UCSD-AML1 (cell line): ENCODE data around the gene SYT4.

Experiments used
- DNase-seq: peaks from one replicate; lab custom pipeline; 2025; ENCODE audit not compliant: unreplicated experiment; lab: John Stamatoyannopoulos, UW

Gene SYT4

DNA sequence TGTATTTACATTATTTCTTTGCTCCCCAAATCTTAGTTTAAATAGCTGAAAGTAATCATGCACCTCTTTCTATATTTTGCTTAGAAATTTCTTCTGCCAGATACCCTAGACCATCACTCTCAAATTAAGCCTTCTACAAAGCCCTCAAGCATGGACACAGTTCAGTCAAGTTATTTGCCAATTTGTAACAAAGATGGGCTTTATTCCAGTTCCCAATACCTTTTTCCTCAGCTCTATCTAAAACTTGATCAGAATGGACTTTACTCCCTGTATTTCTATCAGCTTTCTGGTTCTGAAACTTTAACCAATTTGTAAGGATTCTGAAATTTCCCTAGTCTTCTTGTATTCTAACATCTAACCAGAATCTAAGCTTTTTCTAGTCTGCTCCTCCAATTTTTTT is 56.6 kb downstream of the SYT4 start:
- no peak for DNase-seq
